ENCODE results near the gene TMEM270. TPM values are rescaled to one million over a fixed set of nuclear protein-coding genes. Genes with fewer than 3 reads are reported as not detected.

TMEM270 gene
- total and polyA plus RNA-seq, 2 of the 4 experiments (the other 2 are of a cell fraction) = 0.17 TPM; not detected in 1

DNA sequence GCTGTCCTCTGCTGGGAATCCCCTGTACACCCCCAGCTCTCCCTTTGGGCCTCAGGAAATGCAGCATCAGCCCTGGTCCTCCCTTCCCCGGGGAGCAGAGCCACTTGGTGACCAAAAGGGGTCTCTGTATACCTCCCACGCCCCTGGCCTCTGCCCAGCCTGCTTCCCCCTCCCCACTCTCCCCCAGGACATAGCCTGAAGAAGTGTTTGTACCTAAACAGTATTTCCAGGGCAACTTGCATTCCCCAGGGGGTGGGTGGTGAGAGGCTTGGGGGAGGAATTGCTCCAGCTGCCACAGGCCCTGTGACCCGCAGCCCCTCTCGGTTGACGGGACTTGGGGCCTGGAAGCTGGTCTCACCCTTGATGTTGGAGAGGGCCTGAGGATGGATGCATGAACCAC lies 39.3 kb downstream of the TMEM270 start:
- no peaks in the 10 kb centered on the region; the same call in 1 of the 2 replicates for H3K9me3 ChIP-seq (ENCODE audit: control insufficient read depth, insufficient read depth, low read length)
- no peaks in the 10 kb centered on the region for H4K20me1 ChIP-seq (ENCODE audit: insufficient read depth, low read length)
- H4K5ac ChIP-seq (ENCODE audit: low read depth, low read length) = no peak overlapping the region
- H3K36me3 ChIP-seq (ENCODE audit: control insufficient read depth, insufficient read depth, low read length) = no peaks in the 10 kb centered on the region
- peak overlapping the region; percentile 27 for H3K9ac ChIP-seq (ENCODE audit: low read depth, low read length)
- peaks cover 16% of the 10 kb centered on the region for H3K4me1 ChIP-seq (ENCODE audit: control insufficient read depth, insufficient read depth, low read length)
- peak overlapping the region; percentile 96; the same call in 2 of the 3 replicates for H2BK15ac ChIP-seq (ENCODE audit: low read depth, low read length)
- BruUV-seq (replicated peaks) = no TSS peak
- ChIA-PET POLR2A (ENCODE audit: unreplicated experiment) (no interaction called here), CTCF (no interaction called here)
- H2BK5ac ChIP-seq (ENCODE audit: low read depth, low read length, poor library complexity, severe bottlenecking) = no peak overlapping the region
- TF ChIP-seq CHD1 (IDR thresholded peaks at IDR 0.05; ENCODE audit: low read depth, low read length) = no peak
- TF ChIP-seq POLR2A (IDR thresholded peaks at IDR 0.05; ENCODE audit: low read depth, low read length) = no peak
- TF ChIP-seq RFX5 (IDR thresholded peaks at IDR 0.05; ENCODE audit: low read depth, low read length) = no peak
- TF ChIP-seq ELK1 (IDR thresholded peaks at IDR 0.05; ENCODE audit: borderline replicate concordance, low read depth, low read length) = no peak
- TF ChIP-seq RAD21 (IDR thresholded peaks at IDR 0.05; ENCODE audit: low read length) = no peak
- no peak for TF ChIP-seq FOS (IDR thresholded peaks at IDR 0.05; ENCODE audit: low read depth, low read length)
- TF ChIP-seq RCOR1 (IDR thresholded peaks at IDR 0.05; ENCODE audit: insufficient replicate concordance, low read length) = no peak
- no peak for TF ChIP-seq MAFK (IDR thresholded peaks at IDR 0.05; ENCODE audit: low read depth, low read length)
- H3K14ac ChIP-seq (replicated peaks; ENCODE audit: low read depth, low read length) = peak overlapping the region; percentile 33; the same call in 1 of the 2 replicates
- peak overlapping the region; percentile 86 for H3K4ac ChIP-seq (ENCODE audit: low read depth, low read length)
- peak overlapping the region; percentile 97 for H2AK5ac ChIP-seq (ENCODE audit: low read depth, low read length)
- H3K27me3 ChIP-seq (ENCODE audit: control insufficient read depth, insufficient read depth, low read length) = no peaks in the 10 kb centered on the region
- H2AK9ac ChIP-seq (replicated peaks; ENCODE audit: low read depth, low read length, poor library complexity) = peak overlapping the region; percentile 43
- peak overlapping the region; percentile 86 for H2BK120ac ChIP-seq (ENCODE audit: low read depth, low read length)
- H3K4me2 ChIP-seq (ENCODE audit: low read depth, low read length) = no peak overlapping the region
- peak overlapping the region; percentile 84 for H2BK20ac ChIP-seq (ENCODE audit: low read depth, low read length)
- dilution Hi-C loops (cut with HindIII; ENCODE audit: low sequenced_read_pairs, unreplicated experiment) = no loop called here
- H3K18ac ChIP-seq (ENCODE audit: low read depth, low read length) = no peak overlapping the region; the same call in 1 of the 2 replicates
- peaks cover 7% of the 10 kb centered on the region for H3K9me1 ChIP-seq (ENCODE audit: insufficient read depth, low read length)
- intact Hi-C loops (cut with micrococcal nuclease) = no loop called here
- H3K27ac ChIP-seq (ENCODE audit: insufficient read depth, low read length) = peak overlapping the region; percentile 66
- peak overlapping the region; percentile 83 to 89; a peak in 3 of 4 replicates for H4K8ac ChIP-seq (ENCODE audit: low read depth in 2 of 2, low read length in 2 of 2)
- in situ Hi-C loops (cut with MboI; ENCODE audit: low sequenced_read_pairs) = no loop called here
- H2AFZ ChIP-seq (replicated peaks; ENCODE audit: low read length, poor library complexity) = peak overlapping the region; percentile 80
- H3K4me3 ChIP-seq (ENCODE audit: insufficient read depth, low read depth, low read length) = no peak overlapping the region
- H3K79me1 ChIP-seq (ENCODE audit: low read depth in 1 of 2, low read length in 2 of 2) = no peaks in the 10 kb centered on the region
- DNase-seq (no peak), ATAC-seq (ENCODE audit: low read depth) (no peak)
- H3K56ac ChIP-seq (ENCODE audit: extremely low read depth, insufficient read depth, low read length) = no peak overlapping the region
- peak overlapping the region; percentile 17; the same call in 1 of the 2 replicates for H3K23ac ChIP-seq (ENCODE audit: low read depth, low read length)
- H4K91ac ChIP-seq (ENCODE audit: insufficient read depth, low read depth, low read length) = peak overlapping the region; percentile 64
- WGBS, 2 experiments (ENCODE audit: extremely low coverage in 2 of 2, insufficient read length in 1 of 2) = no CpG with 5 or more reads among the region's 5 CpGs
